GM21447 (cell line): ENCODE data around the gene SPOCD1.

Experiments
- ATAC-seq: cut with Tn5 transposase; IDR thresholded peaks from one replicate; pipeline ENCODE4 v1.9.1; 2021; ENCODE audit not compliant: unreplicated experiment

SPOCD1 gene

GRCh38 chr1:31742462-31743212 is 73.2 kb downstream of the SPOCD1 start:
- ATAC-seq, result no peak
